A673 (cell line): ENCODE measurements around the gene ENOX1. TPM values are rescaled to one million over a fixed set of nuclear protein-coding genes. Genes with fewer than 3 reads are reported as not detected.
A peak's percentile ranks its signal among the peaks of the same experiment; 100 is the strongest.

Experiments
- BruUV-seq: library from RNA; stranded (reverse); fragments of 400-500 nt; replicated peaks from 2 replicates; lab custom pipeline; 2021; lab: Mats Ljungman, UMichigan
- CTCF ChIA-PET: fragments of 300-600 bp; sonication (Branson Sonifier 250); formaldehyde crosslinking; loops from one replicate; lab custom pipeline; 2022; ENCODE audit warnings: antibody characterized with exemption; lab: Charles Lee
- POLR2A ChIA-PET: fragments of 300-600 bp; sonication (Branson Sonifier 250); formaldehyde crosslinking; loops from one replicate; lab custom pipeline; 2022; ENCODE audit warnings: antibody characterized with exemption; ENCODE audit not compliant: low non-redundant PET; lab: Charles Lee
- DNase-seq: peaks from one replicate; pipeline ENCODE4 v3.0.0-alpha.2; 2015; ENCODE audit warnings: low spot score
- H3K27ac ChIP-seq: fragments of 200-600 bp; sonication (generic); 2 replicates; pipeline ENCODE4 v1.5.1; 2016; ENCODE audit warnings: mixed run types, low read depth, mild to moderate bottlenecking, mixed read lengths, antibody characterized with exemption, low read length; ENCODE audit not compliant: poor library complexity, severe bottlenecking
- H3K27me3 ChIP-seq: fragments of 200-600 bp; sonication (generic); replicated peaks from 2 replicates; pipeline ENCODE4 v1.6.1; 2017; ENCODE audit warnings: mixed run types, low read depth, mild to moderate bottlenecking, mixed read lengths, antibody characterized with exemption, low read length; ENCODE audit not compliant: insufficient read depth, poor library complexity
- H3K36me3 ChIP-seq: fragments of 200-600 bp; sonication (generic); 2 replicates; pipeline ENCODE4 v1.6.1; 2016; ENCODE audit warnings: mixed run types, mild to moderate bottlenecking, mixed read lengths, antibody characterized with exemption, low read length; ENCODE audit not compliant: insufficient read depth, poor library complexity, severe bottlenecking
- H3K4me1 ChIP-seq: fragments of 200-600 bp; sonication (generic); 2 replicates; pipeline ENCODE4 v1.6.1; 2017; ENCODE audit warnings: mixed run types, mild to moderate bottlenecking, mixed read lengths, antibody characterized with exemption, low read length; ENCODE audit not compliant: insufficient read depth, poor library complexity, severe bottlenecking
- H3K4me3 ChIP-seq: fragments of 200-600 bp; sonication (generic); 2 replicates; pipeline ENCODE4 v1.5.1; 2016; ENCODE audit warnings: low read depth, mixed run types, mild to moderate bottlenecking, mixed read lengths, low read length; ENCODE audit not compliant: poor library complexity, severe bottlenecking
- H3K9me3 ChIP-seq: fragments of 200-600 bp; sonication (generic); 2 replicates; pipeline ENCODE4 v1.6.1; 2016; ENCODE audit warnings: mixed run types, low read depth, mild to moderate bottlenecking, mixed read lengths, antibody characterized with exemption, low read length; ENCODE audit not compliant: poor library complexity, severe bottlenecking
- EZH2 ChIP-seq: fragments of 200-600 bp; sonication (generic); IDR thresholded peaks from 2 replicates; pipeline ENCODE4 v1.6.1; 2017; ENCODE audit warnings: borderline replicate concordance, low read depth, mild to moderate bottlenecking, mixed read lengths, antibody characterized with exemption, low read length; ENCODE audit not compliant: poor library complexity, severe bottlenecking
- intact Hi-C: fragments of 100-400 bp; cut with micrococcal nuclease; formaldehyde crosslinking; loops from one replicate; pipeline ENCODE4 v1.10.0; 2022; ENCODE audit not compliant: unreplicated experiment
- total RNA-seq: library from RNA; stranded (reverse); gene quantifications from 2 replicates; pipeline ENCODE4 v1.2.3, GENCODE V29; 2021
- TF ChIP-seq, protein P1 (sequence below): fragments of 300-800, 200-600 bp; sonication (generic); conservative IDR thresholded peaks from 2 replicates; pipeline ENCODE4 v1.5.1; 2017; ENCODE audit warnings: low read depth, mild to moderate bottlenecking, antibody characterized with exemption, low read length, moderate library complexity, mixed read lengths

Gene ENOX1
- total RNA-seq, 1 experiment from 2014 or later: 4.4 TPM

GRCh38 chr13:43200307-43200706 lies 586.5 kb downstream of the ENOX1 start:
- peaks cover 5% of the 10 kb centered on the region for H3K4me1 ChIP-seq
- H3K4me3 ChIP-seq: no peak overlapping the region
- no peak for DNase-seq
- BruUV-seq: no TSS peak
- no peak overlapping the region for H3K27ac ChIP-seq
- ChIA-PET CTCF (no interaction called here), POLR2A (no interaction called here)
- H3K36me3 ChIP-seq: no peaks in the 10 kb centered on the region
- H3K27me3 ChIP-seq: no peaks in the 10 kb centered on the region
- intact Hi-C loops: no loop called here
- no peak for TF ChIP-seq EZH2
- TF ChIP-seq, protein P1, sequence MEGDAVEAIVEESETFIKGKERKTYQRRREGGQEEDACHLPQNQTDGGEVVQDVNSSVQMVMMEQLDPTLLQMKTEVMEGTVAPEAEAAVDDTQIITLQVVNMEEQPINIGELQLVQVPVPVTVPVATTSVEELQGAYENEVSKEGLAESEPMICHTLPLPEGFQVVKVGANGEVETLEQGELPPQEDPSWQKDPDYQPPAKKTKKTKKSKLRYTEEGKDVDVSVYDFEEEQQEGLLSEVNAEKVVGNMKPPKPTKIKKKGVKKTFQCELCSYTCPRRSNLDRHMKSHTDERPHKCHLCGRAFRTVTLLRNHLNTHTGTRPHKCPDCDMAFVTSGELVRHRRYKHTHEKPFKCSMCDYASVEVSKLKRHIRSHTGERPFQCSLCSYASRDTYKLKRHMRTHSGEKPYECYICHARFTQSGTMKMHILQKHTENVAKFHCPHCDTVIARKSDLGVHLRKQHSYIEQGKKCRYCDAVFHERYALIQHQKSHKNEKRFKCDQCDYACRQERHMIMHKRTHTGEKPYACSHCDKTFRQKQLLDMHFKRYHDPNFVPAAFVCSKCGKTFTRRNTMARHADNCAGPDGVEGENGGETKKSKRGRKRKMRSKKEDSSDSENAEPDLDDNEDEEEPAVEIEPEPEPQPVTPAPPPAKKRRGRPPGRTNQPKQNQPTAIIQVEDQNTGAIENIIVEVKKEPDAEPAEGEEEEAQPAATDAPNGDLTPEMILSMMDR: no peak
- no peaks in the 10 kb centered on the region for H3K9me3 ChIP-seq

DNA sequence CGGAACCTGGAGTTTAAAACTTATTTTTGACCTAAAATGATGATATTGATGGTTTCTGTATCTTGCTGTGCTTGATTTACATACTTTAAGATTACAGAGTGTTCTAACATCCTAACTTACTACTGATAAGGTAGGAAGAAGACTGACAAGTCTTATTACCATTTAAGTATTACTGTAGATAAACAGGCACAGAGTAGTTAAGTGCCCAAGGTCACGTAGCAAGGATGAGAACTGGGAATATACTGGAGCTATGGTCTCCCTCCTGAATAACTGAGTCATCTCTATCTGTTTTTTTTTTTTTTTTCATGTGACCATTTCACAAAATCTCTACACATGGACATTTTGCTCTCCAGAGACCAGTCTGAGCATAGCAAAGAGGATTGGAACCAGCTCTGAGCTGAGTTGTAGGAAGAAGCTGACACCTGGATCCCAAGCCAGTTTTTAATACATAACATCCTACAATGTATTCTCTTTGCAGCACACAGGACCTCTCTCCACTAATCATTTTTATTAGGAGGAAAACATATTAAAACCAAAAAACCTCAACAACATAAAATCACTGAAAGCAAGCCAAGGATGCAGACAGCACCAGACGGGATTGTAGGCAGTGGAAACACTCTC lies 589.9 kb downstream of the ENOX1 start:
- Histone ChIP-seq H3K36me3 (no peaks in the 10 kb centered on the region), H3K27me3 (no peaks in the 10 kb centered on the region), H3K9me3 (no peaks in the 10 kb centered on the region), H3K4me1 (peaks cover 5% of the 10 kb centered on the region), H3K27ac (no peak overlapping the region), H3K4me3 (no peak overlapping the region)
- intact Hi-C loops: loop anchor here (10.0 kb wide), 1 partner anchor 608 kb away; no protein-coding TSS in a partner anchor
- CTCF ChIA-PET: no interaction called here
- TF ChIP-seq EZH2: no peak
- TF ChIP-seq, protein P1: no peak
- BruUV-seq: no TSS peak
- POLR2A ChIA-PET: interaction anchor here (0.6 kb wide), 1 partner anchor 38 kb away, joined by 10 read pairs; no protein-coding TSS in a partner anchor
- no peak for DNase-seq

GRCh38 chr13:43196086-43196621 lies 590.6 kb downstream of the ENOX1 start:
- intact Hi-C loops: loop anchor here (10.0 kb wide), 1 partner anchor 609 kb away; no protein-coding TSS in a partner anchor
- peak; percentile 46 for DNase-seq
- TF ChIP-seq, protein P1: peak; percentile 43
- TF ChIP-seq EZH2: no peak

More at GRCh38 chr13:43196086-43196621, 590.6 kb downstream of the ENOX1 start:
- ChIA-PET POLR2A (no interaction called here), CTCF (no interaction called here)
- no peak overlapping the region for H3K4me3 ChIP-seq
- peaks cover 5% of the 10 kb centered on the region for H3K4me1 ChIP-seq
- no peaks in the 10 kb centered on the region for H3K9me3 ChIP-seq
- no peaks in the 10 kb centered on the region for H3K36me3 ChIP-seq
- no TSS peak for BruUV-seq
- H3K27ac ChIP-seq: no peak overlapping the region
- H3K27me3 ChIP-seq: no peaks in the 10 kb centered on the region
